Mucosa of gallbladder (tissue), 1 donor: Measurements from ENCODE around the gene BID. TPM values are rescaled to one million over a fixed set of nuclear protein-coding genes. Genes with fewer than 3 reads are reported as not detected.

ENCODE experiments used
- DNase-seq: peaks from one replicate; pipeline ENCODE4 v3.0.0-alpha.2; 2020; ENCODE audit warnings: low spot score
- total RNA-seq: library from RNA; stranded (reverse); gene quantifications from one replicate; pipeline ENCODE4 v1.2.1, GENCODE V29; 2021
- donor health status: DM: no; HTN: no; CAD: no.

BID gene
- total RNA-seq, 1 donor from 2014 or later = 27.1 TPM

DNA sequence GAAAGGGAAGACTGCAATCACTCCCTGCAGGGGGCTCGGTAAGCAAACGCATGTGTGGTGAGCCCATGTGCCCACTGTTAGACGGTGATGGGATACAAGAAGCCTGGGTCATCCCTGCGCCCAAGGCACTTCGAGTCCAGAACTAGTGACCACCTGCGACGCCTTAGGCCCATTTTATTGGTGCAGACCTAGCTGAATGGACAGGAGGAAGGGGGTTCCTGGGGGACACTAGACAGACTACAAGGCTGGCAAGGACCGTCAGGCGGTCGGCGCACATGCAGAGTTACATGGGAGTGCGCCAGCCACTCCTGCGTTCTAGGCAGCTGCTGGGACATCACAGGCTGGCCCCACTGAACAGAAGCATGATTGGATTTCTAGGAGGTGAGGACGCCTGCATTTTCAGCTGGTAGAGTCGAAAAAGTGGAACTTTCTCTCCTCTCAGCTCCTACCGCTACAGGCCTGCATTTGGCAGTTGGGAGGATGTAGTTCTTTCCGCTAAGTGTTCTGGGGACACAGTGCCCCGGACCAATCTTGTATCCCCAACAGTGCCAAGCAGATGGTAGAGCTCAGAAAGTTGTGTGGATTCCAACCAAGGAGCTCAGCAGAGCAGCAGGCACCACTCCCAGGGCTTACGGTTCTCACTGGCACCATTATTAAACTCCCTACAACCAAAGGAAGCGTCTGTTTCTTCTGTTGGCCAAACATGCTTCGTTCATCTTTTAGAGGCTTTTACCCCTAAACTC, 35.7 kb downstream of the BID start:
- no peak for DNase-seq

- no peak for DNase-seq
Observed at GRCh38 chr22:17734187-17734586, 40.1 kb downstream of the BID start.

- DNase-seq = no peak
Observed at GRCh38 chr22:17733466-17733865, 40.8 kb downstream of the BID start.

GRCh38 chr22:17732251-17732854, 41.9 kb downstream of the BID start:
- DNase-seq = no peak

- DNase-seq = no peak
Observed at GRCh38 chr22:17729561-17729960, 44.7 kb downstream of the BID start.

DNA sequence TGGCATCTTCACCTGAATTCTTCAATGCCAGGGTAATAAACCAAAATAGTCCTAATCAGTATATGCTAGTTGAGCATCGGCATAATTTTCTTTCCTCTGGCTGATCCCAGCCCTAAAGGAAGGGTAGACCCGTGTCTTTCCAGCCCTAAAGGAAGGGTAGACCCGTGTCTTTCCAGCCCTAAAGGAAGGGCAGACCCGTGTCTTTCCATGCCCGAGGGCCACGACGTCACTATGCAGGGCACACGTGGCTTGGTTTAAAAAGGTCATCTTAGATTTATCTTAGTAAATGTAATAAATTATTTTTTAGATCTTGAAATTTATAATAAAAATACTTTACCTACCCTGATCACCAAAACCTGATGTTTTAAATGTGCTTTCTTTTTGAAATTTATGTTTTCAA, 45.5 kb downstream of the BID start:
- DNase-seq = no peak

DNA sequence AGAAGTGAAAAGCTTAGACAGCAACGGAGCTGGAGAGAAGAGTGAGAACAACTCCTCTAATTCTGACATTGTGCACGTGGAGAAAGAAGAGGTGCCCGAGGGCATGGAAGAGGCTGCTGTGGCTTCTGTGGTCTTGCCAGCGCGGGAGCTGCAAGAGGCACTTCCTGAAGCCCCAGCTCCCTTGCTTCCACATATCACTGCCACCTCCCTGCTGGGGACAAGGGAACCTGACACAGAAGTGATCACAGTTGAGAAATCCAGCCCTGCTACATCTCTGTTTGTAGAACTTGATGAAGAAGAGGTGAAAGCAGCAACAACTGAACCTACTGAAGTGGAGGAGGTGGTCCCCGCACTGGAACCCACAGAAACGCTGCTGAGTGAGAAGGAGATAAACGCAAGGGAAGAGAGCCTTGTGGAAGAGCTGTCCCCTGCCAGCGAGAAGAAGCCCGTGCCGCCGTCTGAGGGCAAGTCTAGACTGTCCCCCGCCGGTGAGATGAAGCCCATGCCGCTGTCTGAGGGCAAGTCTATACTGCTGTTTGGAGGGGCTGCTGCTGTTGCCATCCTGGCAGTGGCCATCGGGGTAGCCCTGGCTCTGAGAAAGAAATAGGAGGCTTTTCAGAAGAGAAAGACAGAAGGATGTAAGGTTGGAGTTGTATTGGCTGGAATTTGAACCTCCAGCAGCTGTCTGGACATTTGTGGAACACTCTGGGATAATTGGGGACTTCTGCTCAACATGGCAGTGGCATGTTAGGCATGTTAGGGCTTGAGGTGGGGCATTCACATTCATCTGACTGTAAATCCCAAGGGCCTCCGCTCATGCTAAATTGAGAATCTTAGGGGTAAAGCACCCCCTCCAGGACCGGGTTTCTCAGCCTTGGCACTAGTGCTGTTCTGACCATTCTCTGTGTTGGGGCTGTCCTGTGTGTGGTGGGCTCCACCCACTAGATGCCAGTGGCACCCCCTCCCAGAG, 47.1 kb downstream of the BID start:
- no peak for DNase-seq

DNA sequence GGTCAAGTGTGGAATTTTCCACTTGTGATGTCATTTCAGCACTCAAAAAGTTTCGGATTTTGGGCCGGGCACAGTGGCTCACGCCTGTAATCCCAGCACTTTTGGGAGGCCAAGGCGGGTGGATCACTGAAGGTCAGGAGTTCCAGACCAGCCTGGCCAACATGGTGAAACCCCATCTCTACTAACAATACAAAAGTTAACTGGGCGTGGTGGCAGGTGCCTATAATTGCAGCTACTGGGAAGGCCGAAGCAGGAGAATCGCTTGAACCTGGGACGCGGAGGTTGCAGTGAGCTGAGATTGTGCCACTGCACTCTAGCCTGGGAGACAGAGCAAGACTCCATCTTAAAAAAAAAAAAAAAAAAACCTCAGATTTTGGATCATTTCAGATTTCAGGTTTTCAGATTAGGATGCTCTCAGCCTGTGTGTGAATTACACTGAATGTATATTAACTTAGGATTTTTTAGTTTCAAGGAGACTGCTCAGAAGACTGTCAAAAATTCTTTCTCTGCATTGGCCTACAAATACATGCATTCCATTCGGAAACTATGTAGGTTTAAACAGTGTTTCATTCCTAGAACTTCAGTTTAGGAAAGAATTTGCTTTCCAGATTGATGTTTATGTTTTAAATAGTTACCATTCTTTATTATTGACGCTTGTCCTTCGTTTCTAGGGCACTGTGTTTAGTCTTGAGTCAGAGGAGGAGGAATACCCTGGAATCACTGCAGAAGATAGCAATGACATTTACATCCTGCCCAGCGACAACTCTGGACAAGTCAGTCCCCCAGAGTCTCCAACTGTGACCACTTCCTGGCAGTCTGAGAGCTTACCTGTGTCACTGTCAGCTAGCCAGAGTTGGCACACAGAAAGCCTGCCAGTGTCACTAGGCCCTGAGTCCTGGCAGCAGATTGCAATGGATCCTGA, 48.0 kb downstream of the BID start:
- DNase-seq = no peak

DNA sequence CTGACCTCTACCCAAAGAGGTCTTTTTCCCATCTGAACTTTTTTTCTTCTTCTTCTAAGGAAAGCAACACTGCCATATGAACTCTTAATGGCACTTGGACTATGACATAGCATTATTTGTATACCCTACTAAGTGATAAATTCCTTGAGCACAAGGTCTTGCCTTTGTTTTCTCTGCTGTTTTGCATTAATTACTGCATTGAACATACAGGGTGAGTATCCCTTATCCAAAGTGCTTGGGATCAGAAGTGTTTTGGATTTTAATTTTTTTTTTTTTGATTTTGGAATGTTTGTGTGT, 48.8 kb downstream of the BID start:
- no peak for DNase-seq

- DNase-seq = no peak
Observed at GRCh38 chr22:17724678-17725499, 49.4 kb downstream of the BID start.

GRCh38 chr22:17724241-17724640, 50.0 kb downstream of the BID start:
- no peak for DNase-seq

GRCh38 chr22:17719911-17720310, 54.4 kb downstream of the BID start:
- DNase-seq = no peak

DNA sequence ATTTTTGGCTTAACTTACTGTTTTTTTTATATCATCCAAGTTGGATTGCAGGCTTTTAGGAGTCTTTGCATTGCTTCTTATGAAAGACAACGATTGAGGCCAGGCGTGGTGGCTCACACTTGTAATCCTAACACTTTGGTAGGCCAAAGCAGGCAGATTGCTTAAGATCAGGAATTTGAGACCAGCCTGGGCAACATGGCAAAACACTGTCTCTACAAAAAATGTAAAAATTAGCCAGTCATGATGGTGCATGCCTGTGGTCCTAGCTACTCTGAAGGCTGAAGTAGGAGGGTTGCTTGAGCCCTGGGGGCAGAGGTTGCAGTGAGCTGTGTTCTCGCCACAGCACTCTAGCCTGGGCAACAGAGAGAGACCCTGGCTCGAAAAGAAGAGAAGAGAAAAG, 56.6 kb downstream of the BID start:
- DNase-seq = no peak

DNA sequence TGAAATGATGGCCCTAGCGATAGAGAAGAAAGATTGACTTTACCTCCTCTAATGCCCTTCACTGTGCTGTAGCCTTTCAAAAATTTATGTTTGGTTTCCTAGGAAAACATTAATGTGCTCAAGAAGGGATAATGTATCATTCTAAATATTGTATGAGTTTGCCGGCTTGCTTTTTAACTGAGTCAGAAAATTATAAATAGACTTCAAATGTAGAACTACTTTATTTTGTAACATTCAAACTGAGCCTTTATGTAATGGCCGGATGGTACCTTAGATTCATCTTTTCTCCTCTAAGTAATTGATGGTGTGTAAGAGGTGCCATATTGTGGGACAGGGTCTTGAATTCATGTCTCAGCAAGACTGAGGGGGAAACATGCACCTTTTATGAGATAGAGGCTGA, 57.7 kb downstream of the BID start:
- DNase-seq = no peak

DNA sequence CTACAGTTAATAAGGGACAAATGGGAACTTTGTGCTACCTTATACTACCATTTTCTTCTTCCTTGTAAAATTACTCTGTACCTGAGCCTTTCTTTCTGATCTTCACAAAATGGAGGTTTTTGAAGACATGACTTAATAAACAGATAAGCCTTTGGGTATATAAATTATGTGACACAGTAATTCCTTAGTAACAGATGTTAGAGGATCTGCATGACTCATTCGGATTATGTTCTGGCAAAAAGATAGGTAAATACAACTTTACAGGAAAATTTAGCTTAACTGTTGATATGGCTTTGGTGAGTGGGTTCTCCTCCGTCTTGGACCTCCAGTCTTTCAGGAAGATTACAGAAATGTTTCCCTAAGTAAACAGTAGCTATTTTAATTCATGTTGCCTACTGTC, 61.8 kb downstream of the BID start:
- no peak for DNase-seq

DNA sequence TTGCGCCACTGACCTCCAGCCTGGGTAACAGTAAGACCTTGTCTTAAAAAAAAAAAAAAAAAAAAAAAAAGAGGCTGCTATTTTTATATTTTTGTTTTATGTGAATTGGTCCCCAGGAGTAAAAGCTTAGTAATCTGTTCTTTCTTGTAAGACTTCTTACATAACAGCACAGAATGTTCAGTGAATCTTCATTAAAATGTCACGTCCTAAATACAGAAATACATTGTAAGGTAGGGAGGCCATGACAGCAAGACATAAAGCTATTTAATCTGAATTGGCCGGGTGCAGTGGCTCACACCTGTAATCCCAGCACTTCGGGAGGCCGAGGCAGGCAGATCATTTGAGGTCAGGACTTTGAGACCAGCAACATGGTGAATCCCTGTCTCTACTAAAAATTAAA, 64.2 kb downstream of the BID start:
- DNase-seq = no peak

GRCh38 chr22:17707526-17707925, 66.7 kb downstream of the BID start:
- DNase-seq = no peak

GRCh38 chr22:17706947-17707346, 67.3 kb downstream of the BID start:
- no peak for DNase-seq

- peak; percentile 70 for DNase-seq
Observed at GRCh38 chr22:17705951-17706900, 68.0 kb downstream of the BID start.

GRCh38 chr22:17705546-17705945, 68.7 kb downstream of the BID start:
- DNase-seq = no peak
